ENCODE results near the gene USP20. TPM values are rescaled to one million over a fixed set of nuclear protein-coding genes. Genes with fewer than 3 reads are reported as not detected.

Gene USP20
- total and polyA plus RNA-seq, 2 donors (not counting 3 experiments of a cell fraction or from before 2014, with no cell fraction given), result 13.4 to 25.9 TPM

GRCh38 chr9:129871046-129871445, 35.8 kb downstream of the USP20 start:
- Histone ChIP-seq H3K4me2 (ENCODE audit: insufficient read depth, low read length) (no peak overlapping the region), H3K79me2 (ENCODE audit: control insufficient read depth, insufficient read depth, low read length) (no peaks in the 10 kb centered on the region), H3K9me1 (replicated peaks; ENCODE audit: control insufficient read depth, extremely low read depth, insufficient read depth, low read length) (no peaks in the 10 kb centered on the region), H3K36me3 (ENCODE audit: control insufficient read depth in 2 of 2, extremely low read depth in 1 of 2, insufficient read depth in 2 of 2, low read length in 2 of 2) (peaks cover 0 to 8% of the 10 kb centered on the region in 2 experiments), H4K20me1 (replicated peaks; ENCODE audit: control insufficient read depth, extremely low read depth, insufficient read depth, low read length) (no peaks in the 10 kb centered on the region), H3K27ac (ENCODE audit: insufficient read depth, low read depth, low read length) (no peak overlapping the region), H2AFZ (ENCODE audit: low read depth, low read length) (no peak overlapping the region), H3K27me3 (ENCODE audit: control insufficient read depth in 2 of 2, insufficient read depth in 2 of 2, low read length in 2 of 2) (no peaks in the 10 kb centered on the region), H3K9me3 (replicated peaks; ENCODE audit: control insufficient read depth, insufficient read depth, low read length) (no peaks in the 10 kb centered on the region), H3K4me3 (replicated peaks in 1 of 3; ENCODE audit: insufficient read depth in 1 of 3, low read depth in 1 of 3, low read length in 3 of 3) (no peak overlapping the region), H3K9ac (replicated peaks; ENCODE audit: extremely low read depth, insufficient read depth, low read length) (no peak overlapping the region), H3K4me1 (ENCODE audit: control insufficient read depth, extremely low read depth, insufficient read depth, low read length) (no peaks in the 10 kb centered on the region)
- ChIA-PET CTCF (no interaction called here), POLR2A (no interaction called here)
- TF ChIP-seq MYC (IDR thresholded peaks at IDR 0.05; ENCODE audit: low read depth, low read length) (no peak), EZH2 (IDR thresholded peaks at IDR 0.05; ENCODE audit: borderline replicate concordance, low read depth, low read length, severe bottlenecking) (no peak), MAX (IDR thresholded peaks at IDR 0.05; ENCODE audit: insufficient read depth, insufficient read length) (no peak), POLR2A (IDR thresholded peaks at IDR 0.05; ENCODE audit: low read depth, low read length) (no peak)
- no TSS peak for BruUV-seq (replicated peaks)
- dilution Hi-C loops (cut with MboI; ENCODE audit: extremely low pct_ligation_motif_present, low sequenced_read_pairs), result no loop called here
- intact Hi-C loops (cut with micrococcal nuclease), result no loop called here
- DNase-seq (ENCODE audit: low read depth, low spot score), result no peak
- FAIRE-seq, result no peak

- H3K4me3 ChIP-seq (replicated peaks in 1 of 3; ENCODE audit: insufficient read depth in 1 of 3, low read depth in 1 of 3, low read length in 3 of 3), result no peak overlapping the region
- no peaks in the 10 kb centered on the region for H3K79me2 ChIP-seq (ENCODE audit: control insufficient read depth, insufficient read depth, low read length)
- H3K9me1 ChIP-seq (replicated peaks; ENCODE audit: control insufficient read depth, extremely low read depth, insufficient read depth, low read length), result no peaks in the 10 kb centered on the region
- BruUV-seq (replicated peaks), result no TSS peak
- no peak overlapping the region for H3K27ac ChIP-seq (ENCODE audit: insufficient read depth, low read depth, low read length)
- no peaks in the 10 kb centered on the region for H3K9me3 ChIP-seq (replicated peaks; ENCODE audit: control insufficient read depth, insufficient read depth, low read length)
- CTCF ChIA-PET, result no interaction called here
- no peak overlapping the region for H2AFZ ChIP-seq (ENCODE audit: low read depth, low read length)
- H3K36me3 ChIP-seq (ENCODE audit: control insufficient read depth in 2 of 2, extremely low read depth in 1 of 2, insufficient read depth in 2 of 2, low read length in 2 of 2), result peaks cover 0 to 5% of the 10 kb centered on the region in 2 experiments
- no peak overlapping the region for H3K9ac ChIP-seq (replicated peaks; ENCODE audit: extremely low read depth, insufficient read depth, low read length)
- FAIRE-seq (no peak), DNase-seq (ENCODE audit: low read depth, low spot score) (no peak)
- no peak for TF ChIP-seq MAX (IDR thresholded peaks at IDR 0.05; ENCODE audit: insufficient read depth, insufficient read length)
- no peak for TF ChIP-seq POLR2A (IDR thresholded peaks at IDR 0.05; ENCODE audit: low read depth, low read length)
- TF ChIP-seq POLR2AphosphoS5 (IDR thresholded peaks at IDR 0.05; ENCODE audit: insufficient read depth, low read depth, low read length), result no peak
- TF ChIP-seq CTCF (IDR thresholded peaks at IDR 0.05; ENCODE audit: extremely low read depth in 1 of 2, insufficient read depth in 1 of 2, low read depth in 1 of 2, low read length in 2 of 2), result no peak
- no peak for TF ChIP-seq MYC (IDR thresholded peaks at IDR 0.05; ENCODE audit: low read depth, low read length)
- TF ChIP-seq JUN (IDR thresholded peaks at IDR 0.05; ENCODE audit: borderline replicate concordance, insufficient read depth, insufficient read length, low read depth), result no peak
- no peak for TF ChIP-seq EZH2 (IDR thresholded peaks at IDR 0.05; ENCODE audit: borderline replicate concordance, low read depth, low read length, severe bottlenecking)
- no peak for TF ChIP-seq GATA2 (IDR thresholded peaks at IDR 0.05; ENCODE audit: insufficient read depth, insufficient read length, low read depth, low read length)
- no peak for TF ChIP-seq FOS (IDR thresholded peaks at IDR 0.05; ENCODE audit: borderline replicate concordance, insufficient read depth, low read length)
- H3K27me3 ChIP-seq (ENCODE audit: control insufficient read depth in 2 of 2, insufficient read depth in 2 of 2, low read length in 2 of 2), result no peaks in the 10 kb centered on the region
- H3K4me1 ChIP-seq (ENCODE audit: control insufficient read depth, extremely low read depth, insufficient read depth, low read length), result no peaks in the 10 kb centered on the region
- H3K4me2 ChIP-seq (ENCODE audit: insufficient read depth, low read length), result no peak overlapping the region
- H4K20me1 ChIP-seq (replicated peaks; ENCODE audit: control insufficient read depth, extremely low read depth, insufficient read depth, low read length), result no peaks in the 10 kb centered on the region
- dilution Hi-C loops (cut with MboI; ENCODE audit: extremely low pct_ligation_motif_present, low sequenced_read_pairs), result no loop called here
- intact Hi-C loops (cut with micrococcal nuclease), result no loop called here
- POLR2A ChIA-PET, result no interaction called here
These were observed 38.4 kb downstream of the USP20 start for GRCh38 chr9:129873563-129874190.
